Karpas-422 (cell line): ENCODE results near the gene MYH3. TPM values are rescaled to one million over a fixed set of nuclear protein-coding genes. Genes with fewer than 3 reads are reported as not detected.

Experiments
- DNase-seq: peaks from one replicate; pipeline ENCODE4 v3.0.0-alpha.2; 2015
- H2AFZ ChIP-seq: fragments of 200-600 bp; sonication (generic); 2 replicates; pipeline ENCODE4 v1.6.1; 2014; ENCODE audit warnings: antibody characterized with exemption, low read length, mixed read lengths
- H3K27ac ChIP-seq: fragments of 200-600 bp; sonication (generic); 2 replicates; pipeline ENCODE4 v1.5.1; 2014; ENCODE audit warnings: mild to moderate bottlenecking, low read length, moderate library complexity
- H3K27me3 ChIP-seq: fragments of 200-600 bp; sonication (generic); 2 replicates; pipeline ENCODE4 v1.6.1; 2014; ENCODE audit warnings: low read length, mixed read lengths
- H3K36me3 ChIP-seq: fragments of 200-600 bp; sonication (generic); 2 replicates; pipeline ENCODE4 v1.6.1; 2014; ENCODE audit warnings: low read length, mixed read lengths; ENCODE audit not compliant: insufficient read depth
- H3K4me1 ChIP-seq: fragments of 200-600 bp; sonication (generic); 2 replicates; pipeline ENCODE4 v1.6.1; 2014; ENCODE audit warnings: mild to moderate bottlenecking, low read length, mixed read lengths
- H3K4me2 ChIP-seq: fragments of 200-600 bp; sonication (generic); 2 replicates; pipeline ENCODE4 v1.6.1; 2014; ENCODE audit warnings: low read length, low read depth, mild to moderate bottlenecking; ENCODE audit not compliant: poor library complexity, severe bottlenecking
- H3K4me3 ChIP-seq: fragments of 200-600 bp; sonication (generic); 2 replicates; pipeline ENCODE4 v1.5.1; 2014; ENCODE audit warnings: mild to moderate bottlenecking, antibody characterized with exemption, low read length, mixed read lengths
- H3K79me2 ChIP-seq: fragments of 200-600 bp; sonication (generic); 2 replicates; pipeline ENCODE4 v1.6.1; 2014; ENCODE audit warnings: mild to moderate bottlenecking, low read length, mixed read lengths
- H3K9ac ChIP-seq: fragments of 200-600 bp; sonication (generic); 2 replicates; pipeline ENCODE4 v1.6.0; 2014; ENCODE audit warnings: low read length
- H3K9me2 ChIP-seq: fragments of 200-600 bp; sonication (generic), shearing (Covaris generic); replicated peaks from 2 replicates; pipeline ENCODE4 v1.6.0; 2014; ENCODE audit warnings: mild to moderate bottlenecking, low read length, moderate library complexity; ENCODE audit not compliant: insufficient read depth
- H3K9me3 ChIP-seq: fragments of 300-700, 200-600 bp; sonication (generic); 2 replicates; pipeline ENCODE4 v1.6.1; 2014; ENCODE audit warnings: low read length, mixed read lengths
- H4K20me1 ChIP-seq: fragments of 200-600 bp; sonication (generic); 2 replicates; pipeline ENCODE4 v1.6.1; 2014; ENCODE audit warnings: mild to moderate bottlenecking, antibody characterized with exemption, low read length, low read depth; ENCODE audit not compliant: insufficient read depth
- total RNA-seq: library from RNA; depleted of rRNA; stranded (reverse); fragments of >200 nt; shearing (Covaris generic); gene quantifications from 2 replicates; pipeline ENCODE4 v1.2.3, GENCODE V29; 2014; ENCODE audit warnings: low replicate concordance

Gene MYH3
- total RNA-seq, 1 experiment from 2014 or later: 1.0 TPM

DNA sequence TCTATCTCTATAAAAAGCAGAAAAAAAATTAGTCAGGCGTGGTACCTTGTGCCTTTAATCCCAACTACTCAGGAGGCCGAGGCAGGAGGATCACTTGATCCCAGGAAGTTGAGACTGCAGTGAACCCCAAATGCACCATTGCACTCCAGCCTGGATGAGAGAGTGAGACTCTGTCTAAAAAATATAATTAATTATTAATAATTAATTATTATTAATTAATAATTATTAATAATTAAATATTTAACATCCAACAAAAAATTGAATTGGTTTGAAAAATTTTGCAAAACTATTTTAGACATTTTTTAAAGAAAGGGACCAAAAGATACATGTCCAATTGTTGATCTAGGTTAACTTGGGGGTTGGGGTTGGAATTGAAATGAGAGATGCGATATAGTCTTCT lies 51.0 kb downstream of the MYH3 start:
- Histone ChIP-seq H3K9me3 (no peaks in the 10 kb centered on the region), H3K4me3 (no peak overlapping the region), H3K36me3 (no peaks in the 10 kb centered on the region)

GRCh38 chr17:10605221-10605783 lies 51.8 kb downstream of the MYH3 start:
- Histone ChIP-seq H4K20me1 (no peaks in the 10 kb centered on the region), H3K9me3 (no peaks in the 10 kb centered on the region), H2AFZ (no peak overlapping the region), H3K4me3 (no peak overlapping the region), H3K9me2 (no peaks in the 10 kb centered on the region), H3K36me3 (no peaks in the 10 kb centered on the region), H3K4me2 (no peak overlapping the region), H3K9ac (no peak overlapping the region), H3K27ac (no peak overlapping the region), H3K27me3 (no peaks in the 10 kb centered on the region), H3K79me2 (no peaks in the 10 kb centered on the region), H3K4me1 (no peaks in the 10 kb centered on the region)
- DNase-seq: no peak

More for the DNA sequence above, 51.0 kb downstream of the MYH3 start:
- Histone ChIP-seq H3K4me2 (no peak overlapping the region), H4K20me1 (no peaks in the 10 kb centered on the region), H3K9ac (no peak overlapping the region), H3K9me2 (no peaks in the 10 kb centered on the region), H3K27ac (no peak overlapping the region), H3K4me1 (no peaks in the 10 kb centered on the region), H3K79me2 (no peaks in the 10 kb centered on the region), H3K27me3 (no peaks in the 10 kb centered on the region), H2AFZ (no peak overlapping the region)
- no peak for DNase-seq

DNA sequence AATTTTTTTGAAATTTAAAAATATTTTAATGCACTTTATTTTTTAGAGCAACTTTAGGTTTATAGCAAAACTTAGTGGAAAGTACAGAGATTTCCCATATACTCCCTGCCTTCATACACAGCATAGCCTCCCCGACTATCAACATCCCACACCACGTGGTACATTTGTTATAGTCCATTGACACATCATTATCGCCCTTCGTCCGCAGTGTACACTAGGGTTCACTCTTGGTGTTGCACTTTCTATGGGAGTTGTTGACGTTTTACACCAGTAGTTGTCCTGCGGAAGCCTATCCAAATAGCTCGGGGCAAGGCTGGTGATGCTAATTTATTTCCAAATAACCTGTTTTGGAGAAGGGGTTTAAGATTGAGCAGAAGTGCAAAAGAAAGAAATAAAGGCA lies 52.6 kb downstream of the MYH3 start:
- Histone ChIP-seq H3K27ac (no peak overlapping the region), H3K4me1 (no peaks in the 10 kb centered on the region), H3K36me3 (no peaks in the 10 kb centered on the region), H3K4me2 (no peak overlapping the region), H3K79me2 (no peaks in the 10 kb centered on the region), H3K9me2 (no peaks in the 10 kb centered on the region), H3K9ac (no peak overlapping the region), H2AFZ (no peak overlapping the region), H3K9me3 (no peaks in the 10 kb centered on the region), H3K27me3 (no peaks in the 10 kb centered on the region), H3K4me3 (no peak overlapping the region), H4K20me1 (no peaks in the 10 kb centered on the region)
- DNase-seq: no peak

GRCh38 chr17:10603931-10604330 lies 53.2 kb downstream of the MYH3 start:
- Histone ChIP-seq H3K27ac (no peak overlapping the region), H3K9me2 (no peaks in the 10 kb centered on the region), H2AFZ (no peak overlapping the region), H3K9me3 (no peaks in the 10 kb centered on the region), H3K36me3 (no peaks in the 10 kb centered on the region), H3K9ac (no peak overlapping the region), H3K4me1 (no peaks in the 10 kb centered on the region), H3K79me2 (no peaks in the 10 kb centered on the region), H3K4me2 (no peak overlapping the region), H3K27me3 (no peaks in the 10 kb centered on the region), H3K4me3 (no peak overlapping the region), H4K20me1 (no peaks in the 10 kb centered on the region)
- no peak for DNase-seq

GRCh38 chr17:10600571-10600970 lies 56.5 kb downstream of the MYH3 start:
- Histone ChIP-seq H3K4me1 (no peaks in the 10 kb centered on the region), H3K9me2 (no peaks in the 10 kb centered on the region), H3K9me3 (no peaks in the 10 kb centered on the region), H3K9ac (no peak overlapping the region), H3K27ac (no peak overlapping the region), H2AFZ (no peak overlapping the region), H4K20me1 (no peaks in the 10 kb centered on the region), H3K4me3 (no peak overlapping the region), H3K36me3 (no peaks in the 10 kb centered on the region), H3K27me3 (no peaks in the 10 kb centered on the region), H3K4me2 (no peak overlapping the region), H3K79me2 (no peaks in the 10 kb centered on the region)
- no peak for DNase-seq

GRCh38 chr17:10598621-10599020 lies 58.5 kb downstream of the MYH3 start:
- Histone ChIP-seq H4K20me1 (no peaks in the 10 kb centered on the region), H3K27ac (no peak overlapping the region), H3K36me3 (no peaks in the 10 kb centered on the region), H3K9ac (no peak overlapping the region), H3K27me3 (no peaks in the 10 kb centered on the region), H3K4me2 (no peak overlapping the region), H3K79me2 (no peaks in the 10 kb centered on the region), H3K4me1 (no peaks in the 10 kb centered on the region), H3K9me3 (no peaks in the 10 kb centered on the region), H2AFZ (no peak overlapping the region), H3K9me2 (no peaks in the 10 kb centered on the region), H3K4me3 (no peak overlapping the region)
- DNase-seq: no peak

DNA sequence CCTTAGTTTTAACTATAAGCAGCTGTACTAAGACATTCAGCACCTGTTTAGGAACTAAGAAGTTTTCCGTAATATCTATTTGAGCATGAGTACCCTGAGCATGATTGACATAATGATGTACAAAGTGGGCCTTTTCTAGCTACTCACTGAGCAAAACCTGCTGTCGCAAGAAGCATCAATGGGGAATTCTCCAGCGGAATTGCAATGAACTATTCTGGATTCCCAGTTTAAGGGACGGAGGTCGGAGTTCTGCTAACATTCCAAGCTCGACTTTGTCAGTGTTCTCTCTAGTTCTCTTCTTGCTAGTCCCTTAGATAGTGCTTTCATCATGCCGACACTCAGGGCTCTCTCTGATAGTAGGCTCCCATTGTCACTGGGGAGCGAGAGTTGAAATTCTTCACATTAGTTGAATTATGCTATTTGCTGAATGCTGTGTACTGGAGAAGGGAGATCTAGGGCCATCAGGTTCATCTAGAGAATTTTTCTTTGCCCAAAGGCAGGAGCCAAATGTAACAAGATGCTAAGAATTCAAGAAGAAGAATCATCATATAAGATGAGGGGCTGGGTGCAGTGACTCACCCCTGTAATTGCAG lies 67.5 kb downstream of the MYH3 start:
- Histone ChIP-seq H4K20me1 (no peaks in the 10 kb centered on the region), H3K27ac (no peak overlapping the region), H3K9me2 (no peaks in the 10 kb centered on the region), H3K79me2 (no peaks in the 10 kb centered on the region), H3K4me3 (no peak overlapping the region), H3K36me3 (no peaks in the 10 kb centered on the region), H3K27me3 (no peaks in the 10 kb centered on the region), H3K4me1 (no peaks in the 10 kb centered on the region), H2AFZ (no peak overlapping the region), H3K4me2 (no peak overlapping the region), H3K9ac (no peak overlapping the region), H3K9me3 (no peaks in the 10 kb centered on the region)
- DNase-seq: no peak

DNA sequence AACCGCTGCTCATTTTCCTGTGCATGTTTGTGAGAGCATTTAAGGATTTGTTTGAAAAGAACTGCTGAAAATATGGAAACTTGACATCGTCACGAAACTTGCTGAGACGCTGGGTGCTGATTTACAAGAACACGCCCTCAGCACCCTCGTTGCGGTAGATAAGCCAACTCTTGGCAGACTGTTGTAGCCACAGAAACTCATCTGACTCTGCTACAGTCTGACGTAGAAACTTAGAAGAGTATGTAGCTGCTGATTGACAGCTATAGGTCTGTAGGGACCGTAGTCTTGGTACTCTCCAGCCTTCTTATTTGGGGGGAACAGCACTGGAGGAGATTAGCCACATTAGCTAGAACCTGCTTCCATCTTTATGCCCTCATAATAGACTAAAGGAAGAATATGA lies 71.6 kb downstream of the MYH3 start:
- H3K79me2 ChIP-seq: no peaks in the 10 kb centered on the region
- no peaks in the 10 kb centered on the region; the same call in 1 of the 2 replicates for H3K27me3 ChIP-seq
- no peak overlapping the region for H3K27ac ChIP-seq
- no peak for DNase-seq
- H4K20me1 ChIP-seq: no peaks in the 10 kb centered on the region
- no peaks in the 10 kb centered on the region for H3K36me3 ChIP-seq
- no peaks in the 10 kb centered on the region for H3K9me2 ChIP-seq
- H3K4me3 ChIP-seq: no peak overlapping the region
- H3K9me3 ChIP-seq: no peaks in the 10 kb centered on the region
- H3K4me2 ChIP-seq: no peak overlapping the region
- H3K9ac ChIP-seq: no peak overlapping the region
- no peak overlapping the region for H2AFZ ChIP-seq
- no peaks in the 10 kb centered on the region for H3K4me1 ChIP-seq
